Hematopoietic multipotent progenitor cell treated with erythropoietin and hydrocortisone succinate and interleukin-3 and kit ligand, for 15 days (in vitro differentiated cells): ENCODE measurements around the gene GARIN5B.
A peak's percentile ranks its signal among the peaks of the same experiment; 100 is the strongest.

Source experiments
- DNase-seq: peaks from one replicate; pipeline ENCODE4 v3.0.0-alpha.2; 2015; ENCODE audit warnings: low spot score

GARIN5B gene

DNA sequence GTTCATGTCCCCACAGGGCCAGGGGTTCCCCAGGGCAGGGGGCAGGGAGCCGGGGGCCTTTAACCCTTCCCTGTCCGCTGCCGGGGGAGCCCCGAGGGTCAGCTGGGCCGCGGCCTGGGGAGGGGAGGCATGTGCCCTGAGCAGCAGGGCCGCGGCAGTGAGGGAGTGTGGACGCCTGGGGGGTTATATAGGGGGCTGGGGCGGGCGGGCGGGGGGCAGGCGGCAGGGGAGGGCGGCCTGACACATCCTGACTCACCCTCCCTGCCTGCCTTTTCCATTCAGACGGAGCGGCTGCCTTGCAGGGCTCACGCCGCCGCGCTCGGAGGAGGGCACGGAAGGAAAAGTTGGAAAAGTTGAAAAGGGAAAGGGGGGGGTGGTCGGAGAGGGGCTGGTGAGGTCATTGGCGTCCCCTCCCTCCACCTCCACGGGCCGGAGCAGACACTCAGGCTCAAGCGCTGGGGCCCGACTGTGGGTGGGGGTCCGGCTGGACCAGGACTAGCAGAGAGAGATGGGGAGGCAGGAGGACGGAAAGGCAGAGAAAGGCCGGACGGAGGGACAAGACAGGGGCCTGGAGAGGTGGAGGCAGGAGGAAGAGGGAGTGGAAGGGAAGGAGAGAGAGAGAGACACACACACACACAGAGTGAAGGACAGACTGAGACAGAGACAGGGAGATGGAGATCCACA is 7.4 kb upstream of the GARIN5B start, which contains the start of gene IL11:
IL11 (minus strand) TSS at position 159 of the 684 bp plus-strand sequence; CDS start at position 6, 153 bp downstream.
- DNase-seq: no peak

GRCh38 chr19:55369653-55370304 is 6.7 kb upstream of the GARIN5B start:
- DNase-seq: no peak

DNA sequence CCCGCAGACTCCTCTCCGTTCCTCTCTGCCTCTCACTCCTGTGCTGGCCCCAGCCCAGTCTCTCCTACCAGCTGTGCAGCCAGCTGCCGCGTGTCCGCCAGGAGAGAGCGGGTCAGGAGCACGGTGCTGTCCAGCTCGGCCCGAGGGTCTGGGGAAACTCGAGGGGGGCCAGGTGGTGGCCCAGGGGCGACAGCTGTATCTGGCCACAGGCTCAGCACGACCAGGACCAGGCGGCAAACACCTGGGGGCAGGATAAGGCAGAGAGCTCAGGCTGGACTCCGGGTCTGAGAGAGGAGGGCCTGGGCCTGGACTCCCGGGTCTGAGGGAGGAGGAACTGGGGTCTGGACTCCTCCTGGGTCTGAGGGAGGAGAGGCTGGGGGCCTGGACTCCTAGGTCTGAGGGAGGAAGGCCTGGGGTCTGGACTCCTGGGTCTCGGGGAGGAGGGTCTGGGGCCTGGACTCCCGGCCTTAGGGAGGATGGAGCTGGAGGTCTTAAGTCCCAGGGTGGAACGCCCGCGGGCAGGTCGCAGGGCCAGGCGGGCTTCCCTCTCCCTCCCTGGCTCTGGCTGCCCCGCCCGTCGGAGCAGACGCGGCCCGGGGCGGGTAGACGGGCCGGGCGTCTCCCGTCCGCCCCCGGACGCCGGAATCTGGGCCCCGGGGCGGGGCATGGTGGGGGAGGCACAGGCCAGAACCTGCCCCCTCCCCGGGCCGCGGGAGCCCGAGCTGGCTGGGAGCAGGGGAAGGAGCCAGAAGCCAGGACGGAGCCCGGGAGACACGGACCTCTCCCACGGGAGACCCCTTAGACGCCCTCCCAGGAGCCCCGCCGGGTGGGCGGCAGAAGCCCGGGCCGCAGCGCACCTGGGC is 5.9 kb upstream of the GARIN5B start:
- no peak for DNase-seq

GRCh38 chr19:55368106-55368505 is 5.0 kb upstream of the GARIN5B start:
- no peak for DNase-seq

DNA sequence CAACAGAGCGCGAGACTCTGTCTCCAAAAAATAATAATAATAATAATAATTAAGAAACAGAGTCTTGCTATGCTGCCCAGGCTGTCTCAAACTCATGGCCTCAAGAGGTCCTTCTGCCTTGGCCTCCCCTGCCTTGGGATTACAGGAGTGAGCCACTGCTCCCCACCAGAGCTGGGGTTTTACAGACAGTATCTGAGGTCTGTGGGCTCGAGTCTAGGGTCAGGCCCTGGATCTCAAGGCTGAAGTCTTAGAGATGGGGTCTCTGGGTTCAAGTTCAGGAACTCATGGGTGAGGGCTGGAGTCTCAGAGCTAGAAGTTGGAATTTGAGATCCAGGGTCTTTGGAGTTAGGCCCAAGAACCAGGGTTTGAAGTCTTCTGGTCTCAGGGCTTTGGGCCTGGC is 3.7 kb upstream of the GARIN5B start:
- no peak for DNase-seq

- DNase-seq: no peak
Observed at GRCh38 chr19:55365964-55366363, 2.9 kb upstream of the GARIN5B start.

- no peak for DNase-seq
Observed at GRCh38 chr19:55365245-55365644, 2.2 kb upstream of the GARIN5B start.

DNA sequence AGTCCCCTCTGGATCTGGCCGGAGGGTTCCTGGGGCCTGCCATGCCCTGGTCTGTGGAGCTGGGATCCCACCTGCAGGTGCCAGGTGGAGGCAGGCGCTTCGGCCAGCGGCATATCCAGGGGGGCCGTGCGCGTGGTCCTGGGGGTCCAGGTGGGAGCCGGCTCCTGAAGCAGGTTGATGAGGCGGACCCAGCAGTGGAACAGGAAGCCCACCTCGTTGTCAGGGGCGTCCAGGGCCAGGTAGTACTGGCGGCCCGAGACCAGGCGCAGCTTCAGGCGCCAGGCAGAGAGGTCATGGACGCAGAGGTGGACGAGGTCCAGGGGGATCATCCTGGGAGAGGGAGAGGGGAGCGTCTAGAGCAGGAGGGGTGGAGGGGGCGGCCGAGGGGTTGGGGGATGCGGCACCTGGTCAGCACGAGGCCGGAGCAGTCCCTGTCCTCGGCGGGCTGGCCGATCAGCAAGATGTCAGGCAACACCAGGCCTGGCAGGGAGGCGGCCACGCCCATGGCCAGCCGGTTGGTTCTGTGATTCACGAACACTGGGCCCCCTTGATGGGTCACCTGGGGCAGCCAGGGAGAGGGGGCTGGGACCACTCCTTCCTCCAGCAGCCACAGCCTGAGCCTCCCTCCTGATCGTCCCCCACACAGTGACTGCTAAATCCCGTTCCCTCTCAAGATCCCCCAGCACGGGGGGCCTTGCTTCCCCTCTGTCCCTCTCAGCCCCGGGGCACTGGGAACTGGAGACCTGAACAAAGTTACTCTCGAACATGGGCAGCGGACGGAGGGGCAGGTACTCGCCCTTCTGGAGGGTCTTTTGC is 678 bp downstream of the GARIN5B start:
- DNase-seq: no peak

- DNase-seq: no peak
Observed at GRCh38 chr19:55360902-55361301, 2.2 kb downstream of the GARIN5B start.

DNA sequence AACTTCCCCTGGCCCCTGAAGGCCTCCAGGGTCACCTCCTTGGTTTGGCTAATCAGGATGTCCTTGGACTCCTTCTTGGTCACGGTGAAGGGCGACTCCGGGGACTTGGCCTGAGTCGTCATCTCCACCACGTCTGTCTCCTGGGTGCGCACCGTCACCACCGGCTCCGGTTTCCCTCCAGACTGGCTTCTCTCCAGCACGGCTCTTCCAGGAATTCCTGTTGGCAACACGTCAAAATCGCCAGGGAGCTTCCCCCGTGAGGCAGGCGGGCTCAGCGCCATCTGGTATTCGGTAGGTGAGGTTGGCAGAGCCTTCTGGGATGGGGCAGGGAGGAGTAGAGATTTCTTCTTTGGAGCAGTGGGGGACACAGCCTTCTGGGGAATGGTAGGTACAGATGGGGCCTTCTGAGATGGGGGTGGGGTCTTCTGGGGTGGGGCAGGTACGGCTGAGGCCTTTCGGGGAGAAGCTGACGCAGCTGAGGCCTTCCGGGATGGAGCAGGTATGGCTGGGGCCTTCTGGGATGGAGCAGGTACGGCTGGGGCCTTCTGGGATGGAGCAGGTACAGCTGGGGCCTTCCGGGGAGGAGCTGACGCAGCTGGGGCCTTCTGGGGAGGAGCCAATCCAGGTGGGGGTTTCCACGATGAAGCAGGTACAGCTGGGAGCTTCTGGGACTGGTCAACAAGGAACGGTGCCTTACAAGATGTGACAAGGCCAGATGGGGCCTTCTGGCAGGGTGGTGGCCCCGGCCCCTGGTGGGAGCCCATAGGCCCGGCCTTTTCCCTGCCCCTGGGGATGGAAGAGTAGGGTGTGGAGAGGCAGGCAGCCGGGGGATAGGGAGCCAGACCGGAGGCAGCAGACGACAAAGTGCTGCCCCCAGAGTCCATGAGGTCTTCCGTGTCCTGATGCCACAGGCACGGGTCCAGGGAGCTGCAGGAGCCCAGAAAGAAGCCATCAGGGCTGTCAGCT is 3.8 kb downstream of the GARIN5B start:
- DNase-seq: no peak

- DNase-seq: no peak
Observed at GRCh38 chr19:55358493-55358892, 4.6 kb downstream of the GARIN5B start.

DNA sequence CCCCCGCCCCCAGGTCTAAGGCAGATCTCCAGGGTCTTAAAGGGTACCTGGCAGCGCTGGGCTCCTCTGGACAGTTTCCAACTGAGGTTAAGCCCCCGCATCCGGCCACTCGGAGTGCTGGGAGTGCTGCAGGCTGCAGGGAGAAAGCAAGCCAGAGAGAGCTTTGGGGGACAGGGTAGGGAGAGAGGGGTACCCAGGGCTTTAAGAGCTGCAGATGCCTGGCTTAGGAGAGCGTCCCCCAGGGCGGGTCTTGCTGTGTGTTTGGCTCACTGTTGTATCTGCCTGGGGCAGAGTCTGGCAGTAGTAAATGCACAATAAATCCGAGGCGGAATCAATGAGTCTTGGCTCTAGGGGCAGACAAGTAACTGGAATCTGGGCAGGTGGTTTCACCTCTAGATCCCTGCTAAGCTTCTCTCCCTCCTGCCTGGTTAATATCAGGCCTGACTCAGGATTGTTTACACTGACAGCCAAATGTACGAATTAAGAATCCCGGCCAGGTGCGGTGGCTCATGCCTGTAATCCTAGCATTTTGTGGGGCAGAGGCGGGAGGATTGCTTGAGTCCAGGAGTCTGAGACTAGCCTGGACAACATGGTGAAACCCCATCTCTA is 7.7 kb downstream of the GARIN5B start:
- DNase-seq: no peak

DNA sequence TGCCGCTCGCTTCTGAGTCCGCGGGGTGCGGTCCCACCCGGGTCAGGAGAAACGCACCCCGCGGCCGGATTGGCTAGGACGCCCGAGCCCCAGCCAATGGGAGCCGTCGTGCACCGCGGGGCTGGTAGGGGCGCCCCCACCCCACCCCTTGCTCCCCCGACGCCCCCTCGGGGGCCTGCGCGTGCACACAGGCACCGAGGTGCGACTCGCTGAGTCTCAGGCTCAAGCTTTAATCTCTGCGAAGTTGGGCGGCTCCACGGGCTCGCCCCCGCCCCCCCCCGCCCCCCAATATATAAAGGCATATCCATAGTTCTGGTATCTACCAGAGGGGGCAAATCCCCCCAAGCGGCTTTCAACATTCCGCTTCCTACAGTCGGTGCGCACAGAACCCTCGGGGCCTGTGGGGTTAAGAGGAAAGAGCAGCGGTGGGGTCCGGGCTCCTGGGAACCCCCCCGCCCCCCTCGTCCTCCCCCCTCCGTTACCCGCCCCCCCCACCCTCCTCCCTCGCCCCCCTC is 8.3 kb downstream of the GARIN5B start, which contains the start of gene COX6B2:
COX6B2 (minus strand) TSS at position 22 of the 515 bp plus-strand sequence. CDS start 198 bp downstream, outside the sequence.
- no peak for DNase-seq

DNA sequence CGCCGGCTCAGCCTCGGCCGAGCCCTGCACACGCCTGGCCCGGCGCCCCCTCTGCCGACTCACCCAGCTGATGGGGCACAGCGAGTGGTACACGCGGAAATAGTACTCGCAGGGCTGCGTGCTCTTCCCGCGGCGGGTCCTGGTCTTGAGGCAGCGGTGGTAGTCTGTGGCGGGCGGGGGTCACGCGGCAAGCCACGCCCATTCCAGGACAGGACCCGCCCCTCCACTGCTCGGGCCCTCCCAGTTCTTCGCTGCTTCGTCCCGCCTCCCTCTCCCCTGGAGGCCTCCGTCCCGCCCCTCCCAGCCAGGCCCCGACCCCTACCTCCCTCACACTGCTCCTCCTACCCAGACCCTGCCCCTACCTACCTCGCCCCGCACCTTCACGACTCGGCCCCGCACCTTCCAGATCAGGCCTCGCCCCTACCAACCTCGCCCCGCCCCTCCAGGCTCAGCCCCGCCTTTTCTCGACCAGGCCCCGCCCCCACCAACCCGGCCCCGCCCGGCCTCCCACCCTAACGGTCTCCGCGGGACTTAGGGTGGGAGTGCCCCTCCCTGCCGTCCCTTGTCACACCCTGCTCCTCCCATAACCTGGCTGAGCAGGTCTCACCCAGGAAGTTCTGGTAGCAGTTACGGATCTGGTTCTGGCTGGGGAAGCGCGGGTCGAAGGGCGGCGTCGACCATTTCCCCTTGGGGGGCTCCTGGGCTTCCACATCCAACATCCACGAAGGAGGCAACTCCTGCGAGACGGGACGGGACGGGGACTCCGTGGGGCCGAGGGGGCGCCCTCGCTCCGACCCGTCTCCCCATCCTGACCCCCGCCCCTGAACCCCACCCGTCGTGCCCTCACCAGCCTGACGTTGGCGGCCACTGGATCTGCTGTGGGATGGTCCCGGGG is 9.0 kb downstream of the GARIN5B start:
- DNase-seq: peak; percentile 52

- DNase-seq: no peak
Observed at GRCh38 chr19:55353356-55353802, 9.7 kb downstream of the GARIN5B start.

GRCh38 chr19:55352549-55353145 is 10.4 kb downstream of the GARIN5B start:
- no peak for DNase-seq

GRCh38 chr19:55352040-55352439 is 11.0 kb downstream of the GARIN5B start:
- DNase-seq: no peak

DNA sequence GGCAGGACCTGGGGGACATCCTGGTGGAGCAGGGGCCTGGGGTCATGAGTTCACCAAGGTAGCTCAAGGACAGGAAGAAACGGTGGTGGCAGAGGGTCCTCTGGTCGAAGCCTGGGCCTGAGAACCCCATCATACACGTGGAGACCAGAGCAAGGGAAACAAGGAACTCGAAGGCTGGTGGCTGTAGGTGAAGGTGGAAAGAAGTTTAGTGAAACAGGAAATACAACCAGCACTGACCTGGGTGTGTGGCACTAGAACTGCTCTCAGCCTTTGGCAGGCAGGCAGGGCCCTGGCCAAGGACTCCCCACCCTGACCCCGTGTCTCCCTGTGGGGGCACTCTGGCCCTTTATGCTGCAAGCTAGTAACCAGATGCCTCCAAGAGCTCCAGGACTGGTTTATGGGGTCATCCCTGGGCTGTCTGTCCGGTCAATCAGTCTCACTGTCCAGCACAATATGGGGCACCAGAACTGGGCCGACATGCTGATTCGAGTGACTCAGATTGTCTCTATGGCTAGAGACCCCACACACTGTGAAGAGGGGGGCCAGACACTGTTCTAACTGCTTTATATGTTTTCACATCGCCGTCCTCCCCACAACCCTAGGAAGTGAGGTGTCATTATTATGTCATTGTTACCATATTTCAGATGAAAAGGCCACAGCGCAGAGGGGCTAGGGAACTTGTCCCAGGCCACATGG is 12.3 kb downstream of the GARIN5B start:
- no peak for DNase-seq
